IgD-negative memory B cell (primary cell): ENCODE measurements around the gene OPTC. TPM values are rescaled to one million over a fixed set of nuclear protein-coding genes. Genes with fewer than 3 reads are reported as not detected.

ENCODE experiments used
- H3K27ac Mint-ChIP-seq, 3 donors: one replicate each; pipeline ENCODE4 v1.8.0; 2020 to 2022; ENCODE audit warnings: mild to moderate bottlenecking in 3 of 3, mixed read lengths in 3 of 3, moderate library complexity in 1 of 3
- H3K27me3 Mint-ChIP-seq: one replicate; pipeline ENCODE4 v1.8.0; 2021; ENCODE audit warnings: mixed read lengths
- H3K36me3 Mint-ChIP-seq: one replicate; pipeline ENCODE4 v1.8.0; 2020; ENCODE audit warnings: mild to moderate bottlenecking, mixed read lengths
- H3K4me1 Mint-ChIP-seq, 3 donors: one replicate each; pipeline ENCODE4 v1.8.0; 2020 to 2022; ENCODE audit warnings: mixed read lengths in 3 of 3, mild to moderate bottlenecking in 1 of 3
- H3K4me3 Mint-ChIP-seq, 4 donors: one replicate each; pipeline ENCODE4 v1.8.0; 2020 to 2022; ENCODE audit warnings: mild to moderate bottlenecking in 4 of 4, mixed read lengths in 4 of 4, moderate library complexity in 3 of 4
- H3K9me3 Mint-ChIP-seq, 3 donors: one replicate each; pipeline ENCODE4 v1.8.0; 2020 to 2021; ENCODE audit warnings: mixed read lengths in 3 of 3, mild to moderate bottlenecking in 1 of 3
- polyA plus RNA-seq: library from polyadenylated mRNA; unstranded; fragments of 300-500 nt; fragmentation: Illumina TruSeq; gene quantifications from one replicate; pipeline ENCODE4 v1.2.3, GENCODE V29; 2021

The OPTC gene
- polyA plus RNA-seq, 1 donor from 2014 or later = not detected

GRCh38 chr1:203521812-203522211 is 27.9 kb downstream of the OPTC start:
- no peak overlapping the region for H3K4me3 Mint-ChIP-seq
- peaks cover 2% of the 10 kb centered on the region for H3K27me3 Mint-ChIP-seq
- no peaks in the 10 kb centered on the region for H3K36me3 Mint-ChIP-seq
- peaks cover 0 to 2% (median 0%) of the 10 kb centered on the region in 3 donors for H3K4me1 Mint-ChIP-seq
- no peaks in the 10 kb centered on the region for H3K9me3 Mint-ChIP-seq
- peak overlapping the region in 1 of 3 donors; percentile 71 for H3K27ac Mint-ChIP-seq

- peaks cover 0 to 2% (median 0%) of the 10 kb centered on the region in 3 donors for H3K4me1 Mint-ChIP-seq
Measured at GRCh38 chr1:203522237-203522636, 28.3 kb downstream of the OPTC start.

GRCh38 chr1:203523667-203524066 is 29.7 kb downstream of the OPTC start:
- H3K36me3 Mint-ChIP-seq = no peaks in the 10 kb centered on the region
- H3K4me1 Mint-ChIP-seq = peaks cover 0 to under 1% (median 0%) of the 10 kb centered on the region in 3 donors
- no peak overlapping the region for H3K27ac Mint-ChIP-seq
- no peaks in the 10 kb centered on the region for H3K9me3 Mint-ChIP-seq
- peaks cover 2% of the 10 kb centered on the region for H3K27me3 Mint-ChIP-seq
- no peak overlapping the region for H3K4me3 Mint-ChIP-seq

More at GRCh38 chr1:203522237-203522636, 28.3 kb downstream of the OPTC start:
- H3K27ac Mint-ChIP-seq = no peak overlapping the region
- no peaks in the 10 kb centered on the region for H3K9me3 Mint-ChIP-seq
- no peaks in the 10 kb centered on the region for H3K36me3 Mint-ChIP-seq
- H3K27me3 Mint-ChIP-seq = peaks cover 2% of the 10 kb centered on the region
- H3K4me3 Mint-ChIP-seq = no peak overlapping the region

GRCh38 chr1:203524152-203524551 is 30.2 kb downstream of the OPTC start:
- H3K27me3 Mint-ChIP-seq = peaks cover 2% of the 10 kb centered on the region
- no peaks in the 10 kb centered on the region for H3K9me3 Mint-ChIP-seq
- H3K27ac Mint-ChIP-seq = no peak overlapping the region
- no peaks in the 10 kb centered on the region for H3K4me1 Mint-ChIP-seq
- H3K36me3 Mint-ChIP-seq = no peaks in the 10 kb centered on the region
- H3K4me3 Mint-ChIP-seq = no peak overlapping the region

GRCh38 chr1:203524824-203525223 is 30.9 kb downstream of the OPTC start:
- H3K27me3 Mint-ChIP-seq = peaks cover 2% of the 10 kb centered on the region
- no peak overlapping the region for H3K27ac Mint-ChIP-seq
- no peaks in the 10 kb centered on the region for H3K9me3 Mint-ChIP-seq
- no peaks in the 10 kb centered on the region for H3K36me3 Mint-ChIP-seq
- no peaks in the 10 kb centered on the region for H3K4me1 Mint-ChIP-seq
- H3K4me3 Mint-ChIP-seq = no peak overlapping the region

GRCh38 chr1:203525685-203526084 is 31.7 kb downstream of the OPTC start:
- Mint-ChIP-seq H3K4me1 (no peaks in the 10 kb centered on the region), H3K4me3 (no peak overlapping the region), H3K27me3 (peaks cover 2% of the 10 kb centered on the region), H3K27ac (no peak overlapping the region), H3K9me3 (no peaks in the 10 kb centered on the region), H3K36me3 (no peaks in the 10 kb centered on the region)

- no peak overlapping the region for H3K27ac Mint-ChIP-seq
Measured at GRCh38 chr1:203526130-203526529, 32.2 kb downstream of the OPTC start.

GRCh38 chr1:203526572-203526971 is 32.6 kb downstream of the OPTC start:
- H3K27me3 Mint-ChIP-seq = peaks cover 2% of the 10 kb centered on the region
- no peaks in the 10 kb centered on the region for H3K36me3 Mint-ChIP-seq
- no peak overlapping the region for H3K4me3 Mint-ChIP-seq
- H3K4me1 Mint-ChIP-seq = no peaks in the 10 kb centered on the region
- no peaks in the 10 kb centered on the region for H3K9me3 Mint-ChIP-seq
- H3K27ac Mint-ChIP-seq = no peak overlapping the region

More at GRCh38 chr1:203526130-203526529, 32.2 kb downstream of the OPTC start:
- Mint-ChIP-seq H3K27me3 (peaks cover 2% of the 10 kb centered on the region), H3K4me3 (no peak overlapping the region), H3K9me3 (no peaks in the 10 kb centered on the region), H3K4me1 (no peaks in the 10 kb centered on the region), H3K36me3 (no peaks in the 10 kb centered on the region)

- Mint-ChIP-seq H3K9me3 (no peaks in the 10 kb centered on the region), H3K36me3 (no peaks in the 10 kb centered on the region), H3K4me3 (no peak overlapping the region), H3K27ac (no peak overlapping the region), H3K27me3 (peaks cover 4% of the 10 kb centered on the region), H3K4me1 (no peaks in the 10 kb centered on the region)
Measured at GRCh38 chr1:203527013-203527412, 33.1 kb downstream of the OPTC start.

- H3K4me1 Mint-ChIP-seq = no peaks in the 10 kb centered on the region
- H3K27me3 Mint-ChIP-seq = peaks cover 4% of the 10 kb centered on the region
- H3K27ac Mint-ChIP-seq = no peak overlapping the region
- H3K9me3 Mint-ChIP-seq = no peaks in the 10 kb centered on the region
- H3K36me3 Mint-ChIP-seq = no peaks in the 10 kb centered on the region
- H3K4me3 Mint-ChIP-seq = no peak overlapping the region
Measured at GRCh38 chr1:203528063-203528462, 34.1 kb downstream of the OPTC start.

GRCh38 chr1:203528976-203529835 is 35.3 kb downstream of the OPTC start:
- H3K9me3 Mint-ChIP-seq = no peaks in the 10 kb centered on the region
- H3K4me3 Mint-ChIP-seq = no peak overlapping the region
- H3K36me3 Mint-ChIP-seq = no peaks in the 10 kb centered on the region
- peaks cover 4% of the 10 kb centered on the region for H3K27me3 Mint-ChIP-seq
- H3K4me1 Mint-ChIP-seq = no peaks in the 10 kb centered on the region
- no peak overlapping the region for H3K27ac Mint-ChIP-seq

- Mint-ChIP-seq H3K9me3 (no peaks in the 10 kb centered on the region), H3K4me3 (no peak overlapping the region), H3K27ac (no peak overlapping the region), H3K27me3 (peaks cover 2% of the 10 kb centered on the region), H3K36me3 (no peaks in the 10 kb centered on the region), H3K4me1 (no peaks in the 10 kb centered on the region)
Measured at GRCh38 chr1:203531063-203531462, 37.1 kb downstream of the OPTC start.

GRCh38 chr1:203534012-203534411 is 40.1 kb downstream of the OPTC start:
- H3K27me3 Mint-ChIP-seq = peaks cover 2% of the 10 kb centered on the region
- no peaks in the 10 kb centered on the region for H3K9me3 Mint-ChIP-seq
- H3K4me1 Mint-ChIP-seq = no peaks in the 10 kb centered on the region
- H3K36me3 Mint-ChIP-seq = no peaks in the 10 kb centered on the region
- H3K4me3 Mint-ChIP-seq = no peak overlapping the region
- peak overlapping the region in 1 of 3 donors; percentile 57 for H3K27ac Mint-ChIP-seq

GRCh38 chr1:203534526-203534925 is 40.6 kb downstream of the OPTC start:
- peaks cover 2% of the 10 kb centered on the region for H3K27me3 Mint-ChIP-seq
- no peak overlapping the region for H3K4me3 Mint-ChIP-seq
- H3K36me3 Mint-ChIP-seq = no peaks in the 10 kb centered on the region
- H3K27ac Mint-ChIP-seq = peak overlapping the region in 1 of 3 donors; percentile 57
- H3K4me1 Mint-ChIP-seq = no peaks in the 10 kb centered on the region
- no peaks in the 10 kb centered on the region for H3K9me3 Mint-ChIP-seq

GRCh38 chr1:203536575-203536974 is 42.6 kb downstream of the OPTC start:
- H3K27ac Mint-ChIP-seq = no peak overlapping the region
- H3K4me1 Mint-ChIP-seq = no peaks in the 10 kb centered on the region
- H3K36me3 Mint-ChIP-seq = no peaks in the 10 kb centered on the region
- H3K9me3 Mint-ChIP-seq = no peaks in the 10 kb centered on the region
- no peak overlapping the region for H3K4me3 Mint-ChIP-seq
- peaks cover 2% of the 10 kb centered on the region for H3K27me3 Mint-ChIP-seq

GRCh38 chr1:203536980-203537455 is 43.1 kb downstream of the OPTC start:
- no peak overlapping the region for H3K27ac Mint-ChIP-seq
- no peaks in the 10 kb centered on the region for H3K9me3 Mint-ChIP-seq
- no peaks in the 10 kb centered on the region for H3K27me3 Mint-ChIP-seq
- no peaks in the 10 kb centered on the region for H3K36me3 Mint-ChIP-seq
- no peak overlapping the region for H3K4me3 Mint-ChIP-seq
- no peaks in the 10 kb centered on the region for H3K4me1 Mint-ChIP-seq
